Activated CD8-positive, alpha-beta T cell treated with anti-CD3 and anti-CD28 coated beads for 36 hours (primary cell): ENCODE measurements around the gene CPN2. TPM values are rescaled to one million over a fixed set of nuclear protein-coding genes. Genes with fewer than 3 reads are reported as not detected.

Source experiments
- ATAC-seq: fragments of 200-7000 bp; cut with Tn5 transposase; one replicate; pipeline ENCODE4 v1.10.0; 2021; ENCODE audit warnings: mild to moderate bottlenecking, moderate library complexity
- CTCF ChIA-PET: fragments of 350-600 bp; sonication (Branson Sonifier 250); formaldehyde crosslinking; loops from one replicate; lab custom pipeline; 2021; ENCODE audit warnings: antibody characterized with exemption; lab: Charles Lee
- POLR2A ChIA-PET: fragments of 350-600 bp; sonication (Branson Sonifier 250); formaldehyde crosslinking; loops from one replicate; lab custom pipeline; 2021; ENCODE audit warnings: antibody characterized with exemption; lab: Charles Lee
- DNase-seq: peaks from one replicate; pipeline ENCODE4 v3.0.0-alpha.2; 2020
- H3K27ac Mint-ChIP-seq: one replicate; pipeline ENCODE4 v1.8.0; 2021; ENCODE audit warnings: mild to moderate bottlenecking, mixed read lengths
- H3K27me3 Mint-ChIP-seq: one replicate; pipeline ENCODE4 v1.8.0; 2021; ENCODE audit warnings: mixed read lengths
- H3K36me3 Mint-ChIP-seq: one replicate; pipeline ENCODE4 v1.8.0; 2021; ENCODE audit warnings: low read depth, mixed read lengths
- H3K4me1 Mint-ChIP-seq: one replicate; pipeline ENCODE4 v1.8.0; 2021; ENCODE audit warnings: low read depth, mixed read lengths
- H3K4me3 Mint-ChIP-seq: one replicate; pipeline ENCODE4 v1.8.0; 2021; ENCODE audit warnings: mild to moderate bottlenecking, moderate library complexity, mixed read lengths
- H3K9me3 Mint-ChIP-seq: one replicate; pipeline ENCODE4 v1.8.0; 2021; ENCODE audit warnings: mixed read lengths
- intact Hi-C: fragments of 100-400 bp; cut with micrococcal nuclease; formaldehyde crosslinking; loops from one replicate; pipeline ENCODE4 v1.10.0; 2022
- total RNA-seq, 2 experiments: library from RNA; stranded (reverse); gene quantifications; one replicate each; pipeline ENCODE4 v1.2.3, GENCODE V29; 2021
- TF ChIP-seq, protein P1 (sequence below): fragments of 200-600 bp; IDR thresholded peaks from one replicate; pipeline ENCODE4 v1.8.0; 2022; ENCODE audit warnings: antibody characterized with exemption, mild to moderate bottlenecking

Gene CPN2
- total RNA-seq, 2 experiments from 2014 or later = not detected

DNA sequence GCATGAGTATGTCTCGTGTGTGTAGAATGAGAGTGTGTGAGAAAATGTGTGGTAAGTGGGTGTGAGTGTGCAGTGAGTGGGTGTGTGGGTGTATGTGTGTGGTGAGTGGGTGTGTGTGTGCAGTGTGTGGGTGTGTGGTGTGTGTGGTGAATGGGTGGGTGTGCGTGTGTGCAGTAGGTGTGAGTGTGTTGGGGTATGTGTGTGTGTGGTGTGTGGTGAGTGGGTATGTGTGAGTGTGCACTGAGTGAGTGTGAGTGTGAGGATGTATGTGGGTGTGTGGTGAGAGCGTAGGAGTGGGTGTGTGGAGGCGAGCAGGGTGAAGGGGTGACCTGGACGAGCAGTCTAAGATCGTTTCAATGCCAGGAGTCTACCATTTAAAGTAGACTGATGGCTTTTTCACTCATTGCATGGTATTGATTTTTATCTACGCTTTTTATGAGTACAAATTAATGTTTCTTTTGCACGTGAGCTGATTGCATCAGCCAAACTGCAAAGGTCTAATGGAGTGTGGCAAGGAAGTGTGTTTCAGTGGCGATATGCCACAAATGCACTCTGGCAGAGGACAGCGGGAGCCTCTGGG lies 1.6 kb upstream of the CPN2 start:
- Mint-ChIP-seq H3K27ac (no peak overlapping the region), H3K4me3 (no peak overlapping the region), H3K9me3 (no peaks in the 10 kb centered on the region), H3K4me1 (no peaks in the 10 kb centered on the region), H3K36me3 (no peaks in the 10 kb centered on the region), H3K27me3 (no peaks in the 10 kb centered on the region)
- DNase-seq (no peak), ATAC-seq (no peak)
- TF ChIP-seq, protein P1, sequence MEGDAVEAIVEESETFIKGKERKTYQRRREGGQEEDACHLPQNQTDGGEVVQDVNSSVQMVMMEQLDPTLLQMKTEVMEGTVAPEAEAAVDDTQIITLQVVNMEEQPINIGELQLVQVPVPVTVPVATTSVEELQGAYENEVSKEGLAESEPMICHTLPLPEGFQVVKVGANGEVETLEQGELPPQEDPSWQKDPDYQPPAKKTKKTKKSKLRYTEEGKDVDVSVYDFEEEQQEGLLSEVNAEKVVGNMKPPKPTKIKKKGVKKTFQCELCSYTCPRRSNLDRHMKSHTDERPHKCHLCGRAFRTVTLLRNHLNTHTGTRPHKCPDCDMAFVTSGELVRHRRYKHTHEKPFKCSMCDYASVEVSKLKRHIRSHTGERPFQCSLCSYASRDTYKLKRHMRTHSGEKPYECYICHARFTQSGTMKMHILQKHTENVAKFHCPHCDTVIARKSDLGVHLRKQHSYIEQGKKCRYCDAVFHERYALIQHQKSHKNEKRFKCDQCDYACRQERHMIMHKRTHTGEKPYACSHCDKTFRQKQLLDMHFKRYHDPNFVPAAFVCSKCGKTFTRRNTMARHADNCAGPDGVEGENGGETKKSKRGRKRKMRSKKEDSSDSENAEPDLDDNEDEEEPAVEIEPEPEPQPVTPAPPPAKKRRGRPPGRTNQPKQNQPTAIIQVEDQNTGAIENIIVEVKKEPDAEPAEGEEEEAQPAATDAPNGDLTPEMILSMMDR = no peak
- ChIA-PET POLR2A (no interaction called here), CTCF (no interaction called here)
- intact Hi-C loops = no loop called here

DNA sequence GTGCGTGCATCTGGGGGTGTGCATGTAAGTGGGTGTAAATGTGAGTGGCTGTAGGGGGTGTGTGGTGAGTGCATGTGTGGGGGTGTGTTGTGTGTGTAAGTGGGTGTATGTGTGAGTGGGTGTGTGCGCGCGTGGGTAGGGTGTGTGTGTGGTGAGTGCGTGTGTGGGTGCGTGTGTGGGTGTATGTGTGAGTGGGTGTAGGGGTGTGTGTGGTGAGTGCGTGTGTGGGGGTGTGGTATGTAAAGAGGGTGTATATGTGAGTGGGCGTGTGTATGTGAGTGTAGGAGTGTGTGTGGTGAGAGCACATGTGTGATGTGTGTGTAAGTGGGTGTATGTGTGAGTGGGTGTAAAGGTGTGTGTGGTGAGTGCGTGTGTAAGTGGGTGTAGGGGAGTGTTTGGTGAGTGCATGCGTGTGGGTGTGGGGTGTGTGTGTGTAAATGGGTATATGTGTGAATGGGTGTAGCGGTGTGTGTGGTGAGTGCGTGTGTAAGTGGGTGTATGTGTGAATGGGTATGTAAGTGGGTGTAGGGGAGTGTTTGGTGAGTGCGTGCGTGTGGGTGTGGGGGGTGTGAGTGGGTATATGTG lies 916 bp upstream of the CPN2 start:
- Mint-ChIP-seq H3K4me3 (no peak overlapping the region), H3K27me3 (no peaks in the 10 kb centered on the region), H3K4me1 (no peaks in the 10 kb centered on the region), H3K27ac (no peak overlapping the region), H3K36me3 (no peaks in the 10 kb centered on the region), H3K9me3 (no peaks in the 10 kb centered on the region)
- intact Hi-C loops = no loop called here
- no peak for DNase-seq
- no peak for ATAC-seq
- TF ChIP-seq, protein P1 = no peak
- ChIA-PET POLR2A (no interaction called here), CTCF (no interaction called here)

DNA sequence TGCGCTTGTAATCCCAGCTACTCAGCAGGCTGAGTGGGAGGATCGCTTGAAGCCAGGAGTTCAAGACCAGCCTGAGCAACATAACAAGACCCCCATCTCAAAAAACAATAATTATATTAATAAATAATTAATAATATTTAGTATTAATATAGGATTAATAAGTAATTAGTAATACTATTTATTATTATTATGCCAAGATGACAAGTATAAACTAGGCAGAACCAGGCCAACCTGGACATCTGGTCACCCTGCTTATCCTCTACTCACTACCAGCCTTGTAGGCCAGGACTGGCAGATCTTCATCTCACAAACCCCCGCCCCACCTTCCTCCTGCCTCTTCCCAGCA lies 429 bp downstream of the CPN2 start:
- TF ChIP-seq, protein P1 = no peak
- intact Hi-C loops = no loop called here
- Mint-ChIP-seq H3K9me3 (no peaks in the 10 kb centered on the region), H3K4me1 (no peaks in the 10 kb centered on the region), H3K27ac (no peak overlapping the region), H3K27me3 (no peaks in the 10 kb centered on the region), H3K36me3 (no peaks in the 10 kb centered on the region), H3K4me3 (no peak overlapping the region)
- no peak for DNase-seq
- ChIA-PET CTCF (interaction anchor here (1.3 to 2.3 kb wide), 4 partner anchors 17 to 53 kb away, joined by 3 to 9 read pairs (median 5); no protein-coding TSS in a partner anchor), POLR2A (no interaction called here)
- ATAC-seq = no peak

DNA sequence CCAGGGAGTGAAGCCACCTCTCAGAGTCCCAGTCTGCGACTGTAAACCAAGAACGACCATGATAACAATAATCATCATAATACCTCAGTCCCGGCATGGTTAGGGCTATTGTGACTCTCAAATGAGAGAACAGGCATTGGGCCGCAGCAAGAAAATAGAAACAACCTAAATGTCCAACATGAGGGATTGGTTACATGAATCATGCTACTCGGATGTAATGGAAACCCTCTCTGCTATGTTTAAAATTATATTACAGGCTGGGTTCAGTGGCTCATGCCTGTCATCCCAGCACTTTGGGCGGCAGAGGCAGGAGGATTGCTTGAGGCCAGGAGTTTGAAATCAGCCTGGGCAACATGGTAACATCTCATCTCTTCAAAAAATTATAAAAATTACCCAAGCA lies 2.8 kb downstream of the CPN2 start:
- DNase-seq = no peak
- Mint-ChIP-seq H3K27ac (no peak overlapping the region), H3K9me3 (no peaks in the 10 kb centered on the region), H3K4me1 (no peaks in the 10 kb centered on the region), H3K4me3 (no peak overlapping the region), H3K27me3 (peaks cover 2% of the 10 kb centered on the region), H3K36me3 (no peaks in the 10 kb centered on the region)
- ChIA-PET POLR2A (no interaction called here), CTCF (no interaction called here)
- TF ChIP-seq, protein P1 = no peak
- intact Hi-C loops = no loop called here
- ATAC-seq = no peak

DNA sequence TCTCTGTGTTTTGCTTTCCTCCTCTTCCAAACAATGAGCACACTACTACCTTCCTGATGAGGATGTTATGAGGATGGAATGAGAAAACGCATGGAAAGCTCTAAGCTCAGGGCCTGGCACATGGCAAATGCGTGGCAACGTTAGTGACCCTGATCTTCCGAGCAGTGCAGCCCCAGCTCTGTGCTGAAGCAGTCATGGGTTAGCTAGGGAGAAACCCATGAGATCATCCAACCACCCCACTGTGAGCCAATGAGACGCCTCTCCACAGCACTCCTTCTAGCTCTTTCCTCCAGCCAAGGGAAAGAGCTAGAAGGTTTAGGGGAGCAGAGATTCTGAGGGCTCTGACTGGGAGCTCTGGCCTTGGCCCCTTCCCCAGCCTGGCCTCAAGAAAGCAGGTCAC lies 4.5 kb downstream of the CPN2 start:
- peak; percentile 53 for ATAC-seq
- POLR2A ChIA-PET = interaction anchor here (0.6 kb wide), 1 partner anchor 875 kb away, joined by 3 read pairs; no protein-coding TSS in a partner anchor
- intact Hi-C loops = no loop called here
- Mint-ChIP-seq H3K4me1 (no peaks in the 10 kb centered on the region), H3K4me3 (no peak overlapping the region), H3K9me3 (no peaks in the 10 kb centered on the region), H3K27ac (no peak overlapping the region), H3K27me3 (peaks cover 2% of the 10 kb centered on the region), H3K36me3 (no peaks in the 10 kb centered on the region)
- TF ChIP-seq, protein P1 = no peak
- CTCF ChIA-PET = interaction anchor here (1.3 to 9.8 kb wide), 5 partner anchors 12 to 59 kb away, joined by 3 to 188 read pairs (median 5); partner anchors contain the start of gene GP5
- DNase-seq = peak; percentile 19
